Measurements from ENCODE around the gene DTL.

DTL gene

DNA sequence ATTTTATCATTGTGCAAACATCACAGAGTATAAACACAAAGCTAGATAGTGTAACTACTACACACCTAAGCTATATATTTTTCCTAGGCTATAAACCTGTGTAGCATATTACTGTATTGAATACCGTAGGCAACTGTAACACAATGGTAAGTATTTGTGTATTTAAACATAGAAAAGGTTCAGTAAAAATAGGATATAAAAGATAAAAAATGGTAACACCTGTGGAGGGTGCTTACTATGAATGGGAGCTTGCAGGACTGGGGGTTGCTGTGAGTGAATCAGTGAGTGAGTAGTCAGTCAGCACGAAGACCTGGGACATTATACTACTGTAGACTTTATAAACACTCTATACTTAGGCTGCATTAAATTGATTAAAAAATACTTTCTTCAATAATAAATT lies 4.1 kb downstream of the DTL start:
- Histone ChIP-seq H3K79me2 (ENCODE audit: low read length) (peaks cover 81% of the 10 kb centered on the region), H3K36me3 (replicated peaks; ENCODE audit: low read depth, low read length) (peaks cover 30% of the 10 kb centered on the region), H3K9me3 (ENCODE audit: insufficient read depth, low read length) (no peaks in the 10 kb centered on the region), H3K27ac (ENCODE audit: low read length) (no peak overlapping the region), H3K27me3 (ENCODE audit: low read depth, low read length) (no peaks in the 10 kb centered on the region), H3K4me1 (ENCODE audit: low read length) (peaks cover 28% of the 10 kb centered on the region), H2AFZ (ENCODE audit: low read depth, low read length) (no peak overlapping the region), H3K4me3 (ENCODE audit: low read length) (no peak overlapping the region), H3K4me2 (ENCODE audit: low read length) (no peak overlapping the region), H4K20me1 (ENCODE audit: insufficient read depth, low read length) (peaks cover 65% of the 10 kb centered on the region), H3K9ac (ENCODE audit: low read length) (no peak overlapping the region)
- no peak for TF ChIP-seq EZH2phosphoT487 (IDR thresholded peaks at IDR 0.05; ENCODE audit: low read depth)
- TF ChIP-seq, protein P1, sequence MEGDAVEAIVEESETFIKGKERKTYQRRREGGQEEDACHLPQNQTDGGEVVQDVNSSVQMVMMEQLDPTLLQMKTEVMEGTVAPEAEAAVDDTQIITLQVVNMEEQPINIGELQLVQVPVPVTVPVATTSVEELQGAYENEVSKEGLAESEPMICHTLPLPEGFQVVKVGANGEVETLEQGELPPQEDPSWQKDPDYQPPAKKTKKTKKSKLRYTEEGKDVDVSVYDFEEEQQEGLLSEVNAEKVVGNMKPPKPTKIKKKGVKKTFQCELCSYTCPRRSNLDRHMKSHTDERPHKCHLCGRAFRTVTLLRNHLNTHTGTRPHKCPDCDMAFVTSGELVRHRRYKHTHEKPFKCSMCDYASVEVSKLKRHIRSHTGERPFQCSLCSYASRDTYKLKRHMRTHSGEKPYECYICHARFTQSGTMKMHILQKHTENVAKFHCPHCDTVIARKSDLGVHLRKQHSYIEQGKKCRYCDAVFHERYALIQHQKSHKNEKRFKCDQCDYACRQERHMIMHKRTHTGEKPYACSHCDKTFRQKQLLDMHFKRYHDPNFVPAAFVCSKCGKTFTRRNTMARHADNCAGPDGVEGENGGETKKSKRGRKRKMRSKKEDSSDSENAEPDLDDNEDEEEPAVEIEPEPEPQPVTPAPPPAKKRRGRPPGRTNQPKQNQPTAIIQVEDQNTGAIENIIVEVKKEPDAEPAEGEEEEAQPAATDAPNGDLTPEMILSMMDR (IDR thresholded peaks at IDR 0.05; ENCODE audit: low read depth, low read length), result no peak

DNA sequence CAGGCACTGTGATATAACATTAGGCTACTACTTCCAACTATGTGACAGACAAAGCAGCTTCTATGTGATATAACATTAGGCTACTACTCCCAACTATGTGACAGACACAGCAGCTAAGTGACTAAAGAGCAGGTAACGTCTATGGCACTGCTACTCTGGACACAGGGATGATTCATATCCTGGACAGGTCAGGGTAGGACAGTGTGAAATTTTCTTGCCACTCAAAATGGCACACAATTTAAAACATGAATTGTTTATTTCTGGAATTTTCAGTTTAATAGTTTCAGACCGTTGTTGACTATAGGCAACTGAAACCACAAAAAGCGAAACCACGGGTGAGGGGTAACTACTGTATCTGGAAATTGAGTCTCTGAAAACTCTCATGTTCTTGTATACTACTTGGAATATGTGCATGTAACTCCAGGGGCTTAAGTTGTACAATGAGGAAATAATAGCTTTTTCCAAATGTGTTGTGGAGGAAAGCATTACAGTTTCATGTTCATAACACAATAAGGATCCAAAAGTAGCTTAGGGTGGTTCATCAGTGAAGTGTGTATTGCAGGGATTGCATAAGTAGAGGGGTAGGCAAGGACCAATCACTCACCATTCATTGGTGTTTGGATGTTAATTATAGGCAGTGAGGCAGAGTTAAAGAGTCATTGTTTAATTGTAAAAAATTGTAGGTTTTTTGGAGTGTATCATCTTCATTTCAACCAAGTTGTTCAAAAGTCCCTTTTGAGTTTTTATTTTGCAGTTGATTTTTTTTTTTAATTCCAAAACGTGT lies 5.3 kb downstream of the DTL start:
- no peak overlapping the region for H3K27ac ChIP-seq (ENCODE audit: low read length)
- H3K27me3 ChIP-seq (ENCODE audit: low read depth, low read length), result no peaks in the 10 kb centered on the region
- H3K4me1 ChIP-seq (ENCODE audit: low read length), result peaks cover 28% of the 10 kb centered on the region
- peaks cover 84% of the 10 kb centered on the region for H3K79me2 ChIP-seq (ENCODE audit: low read length)
- H3K4me2 ChIP-seq (ENCODE audit: low read length), result 0 out of 2 replicates have a peak overlapping the region, but pooled peaks have one; percentile 8
- H3K9me3 ChIP-seq (ENCODE audit: insufficient read depth, low read length), result no peaks in the 10 kb centered on the region
- no peak overlapping the region for H3K4me3 ChIP-seq (ENCODE audit: low read length)
- no peak overlapping the region for H3K9ac ChIP-seq (ENCODE audit: low read length)
- H3K36me3 ChIP-seq (replicated peaks; ENCODE audit: low read depth, low read length), result peaks cover 42% of the 10 kb centered on the region
- H2AFZ ChIP-seq (ENCODE audit: low read depth, low read length), result no peak overlapping the region
- TF ChIP-seq EZH2phosphoT487 (IDR thresholded peaks at IDR 0.05; ENCODE audit: low read depth), result no peak
- TF ChIP-seq, protein P1 (IDR thresholded peaks at IDR 0.05; ENCODE audit: low read depth, low read length), result no peak
- peaks cover 76% of the 10 kb centered on the region for H4K20me1 ChIP-seq (ENCODE audit: insufficient read depth, low read length)

DNA sequence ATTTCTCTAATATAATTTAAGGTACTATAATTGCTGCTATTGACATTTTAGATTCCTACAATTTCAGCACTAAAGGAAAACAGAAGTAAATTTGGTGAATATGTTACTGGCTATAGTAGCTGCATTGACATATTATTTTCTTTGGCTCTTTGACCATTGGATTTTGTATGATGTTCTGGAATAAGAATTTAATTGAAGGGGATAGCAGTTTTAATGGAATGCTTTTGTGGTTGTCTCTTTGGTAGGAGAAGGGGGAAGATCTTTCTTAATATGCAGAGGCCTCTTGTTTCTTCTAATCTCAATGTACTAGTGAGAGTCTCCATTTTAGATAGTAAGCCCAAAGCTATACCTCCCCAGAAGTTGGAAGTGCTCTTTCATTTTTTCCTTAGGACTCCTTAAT lies 6.9 kb downstream of the DTL start:
- Histone ChIP-seq H3K4me3 (ENCODE audit: low read length) (no peak overlapping the region), H3K36me3 (replicated peaks; ENCODE audit: low read depth, low read length) (peaks cover 43% of the 10 kb centered on the region), H3K4me2 (ENCODE audit: low read length) (no peak overlapping the region), H3K27ac (ENCODE audit: low read length) (no peak overlapping the region), H3K79me2 (ENCODE audit: low read length) (peaks cover 70% of the 10 kb centered on the region), H2AFZ (ENCODE audit: low read depth, low read length) (no peak overlapping the region), H3K9ac (ENCODE audit: low read length) (no peak overlapping the region), H4K20me1 (ENCODE audit: insufficient read depth, low read length) (peaks cover 79% of the 10 kb centered on the region), H3K27me3 (ENCODE audit: low read depth, low read length) (no peaks in the 10 kb centered on the region), H3K9me3 (ENCODE audit: insufficient read depth, low read length) (no peaks in the 10 kb centered on the region), H3K4me1 (ENCODE audit: low read length) (peaks cover 21% of the 10 kb centered on the region)
- TF ChIP-seq EZH2phosphoT487 (IDR thresholded peaks at IDR 0.05; ENCODE audit: low read depth), result no peak
- TF ChIP-seq, protein P1 (IDR thresholded peaks at IDR 0.05; ENCODE audit: low read depth, low read length), result no peak

DNA sequence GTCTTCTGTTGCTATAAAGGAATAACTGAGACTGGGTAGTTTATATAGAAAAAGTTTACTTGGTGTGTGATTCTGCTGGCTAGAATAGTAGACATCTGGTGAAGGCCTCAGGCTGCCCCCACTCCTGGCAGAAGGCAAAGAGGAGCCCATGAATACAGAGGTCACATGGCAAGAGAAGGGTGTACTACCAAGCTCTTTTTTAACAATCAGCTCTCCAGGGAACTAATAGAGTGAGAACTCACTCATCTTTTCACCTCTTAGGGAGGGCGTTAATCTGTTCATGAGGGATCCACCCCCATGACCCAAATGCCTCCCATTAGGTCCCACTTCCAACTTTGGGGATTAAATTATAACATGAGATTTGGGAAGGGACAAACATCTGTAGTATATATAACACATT lies 9.3 kb downstream of the DTL start:
- Histone ChIP-seq H2AFZ (ENCODE audit: low read depth, low read length) (no peak overlapping the region), H3K4me3 (ENCODE audit: low read length) (no peak overlapping the region), H3K9me3 (ENCODE audit: insufficient read depth, low read length) (no peaks in the 10 kb centered on the region), H3K36me3 (replicated peaks; ENCODE audit: low read depth, low read length) (peaks cover 40% of the 10 kb centered on the region), H3K27me3 (ENCODE audit: low read depth, low read length) (no peaks in the 10 kb centered on the region), H4K20me1 (ENCODE audit: insufficient read depth, low read length) (peaks cover 57% of the 10 kb centered on the region), H3K27ac (ENCODE audit: low read length) (no peak overlapping the region), H3K4me1 (ENCODE audit: low read length) (peaks cover 9% of the 10 kb centered on the region), H3K4me2 (ENCODE audit: low read length) (no peak overlapping the region), H3K79me2 (ENCODE audit: low read length) (peaks cover 45% of the 10 kb centered on the region), H3K9ac (ENCODE audit: low read length) (no peak overlapping the region)
- TF ChIP-seq, protein P1 (IDR thresholded peaks at IDR 0.05; ENCODE audit: low read depth, low read length), result no peak
- TF ChIP-seq EZH2phosphoT487 (IDR thresholded peaks at IDR 0.05; ENCODE audit: low read depth), result no peak

All from OCI-LY3 (cell line).